Upper lobe of right lung (tissue), 1 donor: ENCODE data around the gene DGKI. TPM values are rescaled to one million over a fixed set of nuclear protein-coding genes. Genes with fewer than 3 reads are reported as not detected.

Experiments
- ATAC-seq: fragments of 200-7000 bp; cut with Tn5 transposase; one replicate; pipeline ENCODE4 v1.9.1; 2020; ENCODE audit warnings: mild to moderate bottlenecking, moderate library complexity
- DNase-seq: peaks from one replicate; pipeline ENCODE4 v3.0.0-alpha.2; 2020
- H3K27ac ChIP-seq: fragments of 200-600 bp; one replicate; pipeline ENCODE4 v1.8.0; 2022
- H3K27me3 ChIP-seq: fragments of 200-600 bp; one replicate; pipeline ENCODE4 v1.8.0; 2022; ENCODE audit warnings: mild to moderate bottlenecking
- H3K36me3 ChIP-seq: fragments of 200-600 bp; one replicate; pipeline ENCODE4 v1.8.0; 2022
- H3K4me1 ChIP-seq: fragments of 200-600 bp; one replicate; pipeline ENCODE4 v1.8.0; 2022
- H3K4me3 ChIP-seq: fragments of 200-600 bp; one replicate; pipeline ENCODE4 v1.8.0; 2022; ENCODE audit warnings: mild to moderate bottlenecking
- H3K9me3 ChIP-seq: fragments of 200-600 bp; one replicate; pipeline ENCODE4 v1.8.0; 2022
- intact Hi-C: fragments of 100-400 bp; cut with DNase I; formaldehyde crosslinking; loops from one replicate; pipeline ENCODE4 v1.11.0; 2022
- total RNA-seq: library from RNA; stranded (reverse); fragmentation: NEBNext Ultra II Directional; extraction: Animal tissue kit (Norgen Biotek cat#: 25700); gene quantifications from one replicate; pipeline ENCODE4 v1.2.1, GENCODE V29; 2021
- TF ChIP-seq, protein P1 (sequence below): fragments of 200-600 bp; IDR thresholded peaks from one replicate; pipeline ENCODE4 v1.8.0; 2022; ENCODE audit warnings: antibody characterized with exemption
- donor health status: DM: no; HTN: yes; CAD: no; lungs with severe emphysema.

DGKI gene
- total RNA-seq, 1 donor from 2014 or later = 0.67 TPM

DNA sequence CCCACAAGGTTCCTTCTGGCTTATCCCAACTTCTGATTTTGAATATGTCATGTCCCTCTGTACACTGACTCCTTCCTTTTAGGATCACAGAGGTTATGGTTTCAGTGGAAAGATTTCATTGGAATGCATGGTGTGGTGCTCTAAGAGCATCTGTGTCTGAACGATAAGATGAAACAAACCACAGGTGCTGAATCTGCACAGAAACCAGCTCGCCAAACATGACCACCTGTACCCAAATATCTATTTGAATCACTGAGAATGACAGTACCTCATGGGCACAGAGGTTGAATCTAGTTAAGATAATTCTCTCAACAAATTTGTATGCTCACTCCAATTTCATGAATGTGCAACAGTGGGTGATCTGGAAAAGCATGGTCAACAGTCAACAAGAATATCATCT, 105.3 kb downstream of the DGKI start:
- Histone ChIP-seq H3K4me1 (no peaks in the 10 kb centered on the region), H3K27me3 (peaks cover 3% of the 10 kb centered on the region), H3K4me3 (no peak overlapping the region), H3K27ac (no peak overlapping the region), H3K9me3 (no peaks in the 10 kb centered on the region), H3K36me3 (no peaks in the 10 kb centered on the region)
- no peak for ATAC-seq
- intact Hi-C loops = no loop called here
- no peak for DNase-seq
- TF ChIP-seq, protein P1, sequence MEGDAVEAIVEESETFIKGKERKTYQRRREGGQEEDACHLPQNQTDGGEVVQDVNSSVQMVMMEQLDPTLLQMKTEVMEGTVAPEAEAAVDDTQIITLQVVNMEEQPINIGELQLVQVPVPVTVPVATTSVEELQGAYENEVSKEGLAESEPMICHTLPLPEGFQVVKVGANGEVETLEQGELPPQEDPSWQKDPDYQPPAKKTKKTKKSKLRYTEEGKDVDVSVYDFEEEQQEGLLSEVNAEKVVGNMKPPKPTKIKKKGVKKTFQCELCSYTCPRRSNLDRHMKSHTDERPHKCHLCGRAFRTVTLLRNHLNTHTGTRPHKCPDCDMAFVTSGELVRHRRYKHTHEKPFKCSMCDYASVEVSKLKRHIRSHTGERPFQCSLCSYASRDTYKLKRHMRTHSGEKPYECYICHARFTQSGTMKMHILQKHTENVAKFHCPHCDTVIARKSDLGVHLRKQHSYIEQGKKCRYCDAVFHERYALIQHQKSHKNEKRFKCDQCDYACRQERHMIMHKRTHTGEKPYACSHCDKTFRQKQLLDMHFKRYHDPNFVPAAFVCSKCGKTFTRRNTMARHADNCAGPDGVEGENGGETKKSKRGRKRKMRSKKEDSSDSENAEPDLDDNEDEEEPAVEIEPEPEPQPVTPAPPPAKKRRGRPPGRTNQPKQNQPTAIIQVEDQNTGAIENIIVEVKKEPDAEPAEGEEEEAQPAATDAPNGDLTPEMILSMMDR = no peak

DNA sequence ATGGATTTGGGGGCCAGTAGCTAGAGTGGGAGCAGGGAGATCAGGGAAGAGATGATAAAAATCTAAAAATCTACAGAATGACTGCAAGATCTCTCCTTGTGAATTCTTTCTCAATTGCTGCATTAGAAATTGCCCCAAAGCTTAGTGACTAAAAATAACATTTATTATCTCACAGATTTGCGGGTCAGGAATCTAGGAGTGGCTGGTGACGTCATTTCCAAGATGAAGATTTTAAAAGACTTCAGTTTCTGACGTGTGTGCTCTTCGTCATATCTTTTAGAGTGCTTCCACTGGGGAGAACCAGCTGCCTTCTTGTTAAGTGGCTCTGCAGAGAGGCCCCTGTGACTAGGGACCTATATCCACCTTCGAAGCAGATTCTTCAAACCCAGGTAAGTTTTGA, 112.6 kb downstream of the DGKI start:
- ATAC-seq = no peak
- H3K4me3 ChIP-seq = no peak overlapping the region
- intact Hi-C loops = no loop called here
- H3K27me3 ChIP-seq = no peaks in the 10 kb centered on the region
- TF ChIP-seq, protein P1 = no peak
- H3K9me3 ChIP-seq = no peaks in the 10 kb centered on the region
- no peaks in the 10 kb centered on the region for H3K4me1 ChIP-seq
- H3K36me3 ChIP-seq = no peaks in the 10 kb centered on the region
- no peak for DNase-seq
- no peak overlapping the region for H3K27ac ChIP-seq

DNA sequence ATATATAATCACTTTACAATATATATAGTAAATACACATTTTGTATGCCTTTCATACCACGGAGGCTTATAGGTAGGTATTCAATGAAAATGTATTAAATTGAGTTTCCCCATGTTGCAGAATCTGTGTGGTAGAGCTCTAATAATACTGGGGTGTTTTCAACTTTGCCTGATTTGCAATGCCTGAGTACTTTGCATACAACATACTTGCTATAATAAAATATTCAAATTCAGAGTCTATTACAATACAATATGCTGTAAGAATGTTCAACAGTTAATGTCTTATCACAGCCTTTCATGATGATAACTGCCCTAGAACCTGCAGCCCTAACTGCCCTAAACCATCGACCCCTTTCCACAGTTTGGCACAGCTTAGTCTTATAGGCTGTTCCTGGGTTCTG, 114.6 kb downstream of the DGKI start:
- Histone ChIP-seq H3K36me3 (no peaks in the 10 kb centered on the region), H3K27me3 (no peaks in the 10 kb centered on the region), H3K27ac (no peak overlapping the region), H3K4me1 (no peaks in the 10 kb centered on the region), H3K4me3 (no peak overlapping the region), H3K9me3 (no peaks in the 10 kb centered on the region)
- TF ChIP-seq, protein P1 = no peak
- intact Hi-C loops = no loop called here
- DNase-seq (no peak), ATAC-seq (no peak)

DNA sequence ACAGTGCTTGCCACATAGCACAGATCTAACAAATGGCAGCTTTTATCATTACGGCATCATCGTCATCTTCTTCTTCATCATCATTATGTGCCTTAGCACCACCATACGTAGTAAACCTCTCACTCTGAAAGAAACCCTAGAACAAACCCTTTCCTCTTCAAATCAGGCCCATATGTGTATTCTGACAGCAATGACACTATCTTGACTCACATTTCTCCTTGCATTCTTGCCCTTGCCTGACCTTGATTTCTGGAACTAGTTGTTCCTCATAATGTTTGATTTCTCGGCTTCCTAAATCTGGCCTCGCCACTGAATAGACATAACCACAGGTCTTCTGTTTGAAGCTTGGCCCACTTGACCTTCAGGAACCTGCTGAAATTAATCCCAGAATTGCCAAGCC, 115.3 kb downstream of the DGKI start:
- intact Hi-C loops = no loop called here
- no peak for ATAC-seq
- TF ChIP-seq, protein P1 = no peak
- DNase-seq = no peak
- no peak overlapping the region for H3K4me3 ChIP-seq
- no peaks in the 10 kb centered on the region for H3K4me1 ChIP-seq
- H3K9me3 ChIP-seq = no peaks in the 10 kb centered on the region
- H3K27me3 ChIP-seq = no peaks in the 10 kb centered on the region
- H3K36me3 ChIP-seq = no peaks in the 10 kb centered on the region
- H3K27ac ChIP-seq = no peak overlapping the region

DNA sequence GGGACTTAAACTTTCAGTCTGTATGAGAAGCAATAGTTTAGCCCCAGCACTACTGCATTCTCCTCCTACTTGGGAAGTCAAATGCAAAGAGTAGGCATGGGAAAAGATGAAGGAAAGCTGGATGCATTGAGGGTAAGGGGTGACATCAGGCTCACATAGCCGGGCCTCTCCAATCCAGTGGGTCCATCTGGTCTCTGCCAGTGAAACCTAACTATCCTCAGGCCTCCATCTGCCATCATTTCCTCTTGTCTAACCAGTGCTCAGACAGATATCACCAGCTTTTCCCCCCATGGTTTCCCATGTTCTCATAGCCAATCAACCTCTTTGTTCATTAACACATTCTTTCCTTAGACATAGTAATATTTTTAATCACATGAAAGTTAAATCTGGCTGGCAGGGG, 118.3 kb downstream of the DGKI start:
- TF ChIP-seq, protein P1 = no peak
- H3K36me3 ChIP-seq = no peaks in the 10 kb centered on the region
- no peaks in the 10 kb centered on the region for H3K4me1 ChIP-seq
- no peak overlapping the region for H3K4me3 ChIP-seq
- ATAC-seq (no peak), DNase-seq (no peak)
- intact Hi-C loops = no loop called here
- H3K9me3 ChIP-seq = no peaks in the 10 kb centered on the region
- no peaks in the 10 kb centered on the region for H3K27me3 ChIP-seq
- H3K27ac ChIP-seq = no peak overlapping the region

DNA sequence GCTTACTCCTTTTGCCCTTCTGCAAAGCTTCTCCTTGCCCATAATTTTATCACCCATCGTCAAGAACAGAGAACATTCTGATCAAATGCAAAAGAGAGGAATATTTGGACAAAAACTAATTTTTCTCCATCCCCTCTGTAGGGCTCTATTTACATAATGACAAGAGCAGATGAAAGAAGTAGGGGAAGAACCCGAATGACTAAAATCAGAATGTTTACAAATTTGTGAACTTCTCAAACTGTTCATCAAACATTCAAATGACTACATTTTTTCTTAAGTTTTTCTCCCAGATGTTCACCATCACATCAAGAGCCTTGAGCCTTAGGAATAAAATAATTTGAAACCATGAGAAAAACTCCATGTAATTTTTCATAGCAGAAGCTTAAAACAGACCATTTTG, 119.4 kb downstream of the DGKI start:
- ATAC-seq = no peak
- TF ChIP-seq, protein P1 = no peak

More for the DNA sequence above, 119.4 kb downstream of the DGKI start:
- Histone ChIP-seq H3K27ac (no peak overlapping the region), H3K9me3 (no peaks in the 10 kb centered on the region), H3K4me3 (no peak overlapping the region), H3K27me3 (no peaks in the 10 kb centered on the region), H3K36me3 (no peaks in the 10 kb centered on the region), H3K4me1 (no peaks in the 10 kb centered on the region)
- no peak for DNase-seq
- intact Hi-C loops = no loop called here
